Stimulated activated CD8-positive, alpha-beta memory T cell treated with anti-CD3 and anti-CD28 coated beads, Interleukin-15, amount 100 ng/mL, for 4 hours (primary cell): ENCODE measurements around the gene MCTP1.

ENCODE experiments used
- DNase-seq, 2 donors: peaks; one replicate each; pipeline ENCODE4 v3.0.0-alpha.2; 2020; ENCODE audit warnings: low read depth in 2 of 2

Gene MCTP1

GRCh38 chr5:95114305-95114704, 170.6 kb downstream of the MCTP1 start:
- DNase-seq = no peak

- no peak for DNase-seq
These were observed 171.4 kb downstream of the MCTP1 start for GRCh38 chr5:95113489-95113888.

- no peak for DNase-seq
These were observed 173.8 kb downstream of the MCTP1 start for GRCh38 chr5:95111141-95111540.

- no peak for DNase-seq
These were observed 174.8 kb downstream of the MCTP1 start for GRCh38 chr5:95110118-95110517.

- DNase-seq = no peak
These were observed 177.8 kb downstream of the MCTP1 start for GRCh38 chr5:95107138-95107537.

- DNase-seq = no peak
These were observed 179.3 kb downstream of the MCTP1 start for GRCh38 chr5:95105638-95106037.

GRCh38 chr5:95102687-95103086, 182.2 kb downstream of the MCTP1 start:
- no peak for DNase-seq

GRCh38 chr5:95102080-95102479, 182.8 kb downstream of the MCTP1 start:
- no peak for DNase-seq

GRCh38 chr5:95100551-95100950, 184.3 kb downstream of the MCTP1 start:
- DNase-seq = no peak

- no peak for DNase-seq
These were observed 186.9 kb downstream of the MCTP1 start for GRCh38 chr5:95098012-95098411.

- no peak for DNase-seq
These were observed 191.7 kb downstream of the MCTP1 start for GRCh38 chr5:95093211-95093610.

- DNase-seq = no peak
These were observed 194.1 kb downstream of the MCTP1 start for GRCh38 chr5:95090774-95091173.

- no peak for DNase-seq
These were observed 197.0 kb downstream of the MCTP1 start for GRCh38 chr5:95087816-95088317.

GRCh38 chr5:95086927-95087815, 197.7 kb downstream of the MCTP1 start:
- DNase-seq = no peak

- no peak for DNase-seq
These were observed 200.1 kb downstream of the MCTP1 start for GRCh38 chr5:95084757-95085156.

GRCh38 chr5:95083606-95084005, 201.3 kb downstream of the MCTP1 start:
- DNase-seq = no peak

- DNase-seq = no peak
These were observed 202.9 kb downstream of the MCTP1 start for GRCh38 chr5:95081982-95082381.

GRCh38 chr5:95081500-95081960, 203.4 kb downstream of the MCTP1 start:
- DNase-seq = peak in 1 of 2 donors; percentile 2

- DNase-seq = no peak
These were observed 204.5 kb downstream of the MCTP1 start for GRCh38 chr5:95080441-95080840.

- DNase-seq = no peak
These were observed 204.9 kb downstream of the MCTP1 start for GRCh38 chr5:95080030-95080429.

- DNase-seq = no peak
These were observed 206.0 kb downstream of the MCTP1 start for GRCh38 chr5:95078868-95079267.

GRCh38 chr5:95076395-95077185, 208.3 kb downstream of the MCTP1 start:
- DNase-seq = no peak

GRCh38 chr5:95075111-95075510, 209.8 kb downstream of the MCTP1 start:
- no peak for DNase-seq
